ENCODE measurements around the gene ZKSCAN5.
A peak's percentile ranks its signal among the peaks of the same experiment; 100 is the strongest.

The ZKSCAN5 gene

DNA sequence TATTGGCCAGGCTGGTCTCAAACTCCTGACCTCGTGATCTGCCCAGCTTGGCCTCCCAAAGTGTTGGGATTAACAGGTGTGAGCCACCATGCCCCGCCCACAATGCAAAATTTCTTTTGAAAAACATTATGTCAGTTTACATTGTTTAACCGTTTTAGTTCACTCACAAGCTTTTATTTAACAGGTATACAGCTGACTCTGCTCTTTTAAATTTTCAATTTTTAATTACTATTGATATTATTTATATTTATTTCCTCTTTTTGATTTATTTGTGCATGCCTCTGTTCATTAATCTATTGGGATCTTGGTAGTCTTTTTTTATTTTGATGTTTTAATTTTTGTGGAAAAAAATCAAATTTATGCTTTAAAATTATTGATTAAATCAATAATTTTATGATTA, 16.9 kb downstream of the ZKSCAN5 start:
- H3K27me3 ChIP-seq (ENCODE audit: low read length), result no peaks in the 10 kb centered on the region
- no peak overlapping the region for H3K4me3 ChIP-seq (ENCODE audit: insufficient read depth, low read length, poor library complexity, severe bottlenecking)
- no peaks in the 10 kb centered on the region for H4K20me1 ChIP-seq (ENCODE audit: low read depth, low read length)
- H3K79me2 ChIP-seq (ENCODE audit: insufficient read depth, low read length), result no peaks in the 10 kb centered on the region
- no peaks in the 10 kb centered on the region for H3K9me3 ChIP-seq (ENCODE audit: insufficient read depth, low read length)
- no peaks in the 10 kb centered on the region for H3K9me2 ChIP-seq (replicated peaks; ENCODE audit: insufficient read depth, low read length)
- no peak overlapping the region for H3K27ac ChIP-seq (ENCODE audit: low read depth, low read length)
- TF ChIP-seq EZH2phosphoT487 (conservative IDR thresholded peaks at IDR 0.05; ENCODE audit: low read length), result no peak
- TF ChIP-seq, protein P1, sequence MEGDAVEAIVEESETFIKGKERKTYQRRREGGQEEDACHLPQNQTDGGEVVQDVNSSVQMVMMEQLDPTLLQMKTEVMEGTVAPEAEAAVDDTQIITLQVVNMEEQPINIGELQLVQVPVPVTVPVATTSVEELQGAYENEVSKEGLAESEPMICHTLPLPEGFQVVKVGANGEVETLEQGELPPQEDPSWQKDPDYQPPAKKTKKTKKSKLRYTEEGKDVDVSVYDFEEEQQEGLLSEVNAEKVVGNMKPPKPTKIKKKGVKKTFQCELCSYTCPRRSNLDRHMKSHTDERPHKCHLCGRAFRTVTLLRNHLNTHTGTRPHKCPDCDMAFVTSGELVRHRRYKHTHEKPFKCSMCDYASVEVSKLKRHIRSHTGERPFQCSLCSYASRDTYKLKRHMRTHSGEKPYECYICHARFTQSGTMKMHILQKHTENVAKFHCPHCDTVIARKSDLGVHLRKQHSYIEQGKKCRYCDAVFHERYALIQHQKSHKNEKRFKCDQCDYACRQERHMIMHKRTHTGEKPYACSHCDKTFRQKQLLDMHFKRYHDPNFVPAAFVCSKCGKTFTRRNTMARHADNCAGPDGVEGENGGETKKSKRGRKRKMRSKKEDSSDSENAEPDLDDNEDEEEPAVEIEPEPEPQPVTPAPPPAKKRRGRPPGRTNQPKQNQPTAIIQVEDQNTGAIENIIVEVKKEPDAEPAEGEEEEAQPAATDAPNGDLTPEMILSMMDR (IDR thresholded peaks at IDR 0.05; ENCODE audit: insufficient read depth, low read length, poor library complexity, severe bottlenecking), result no peak
- H3F3A ChIP-seq (ENCODE audit: insufficient read depth), result no peaks in the 10 kb centered on the region
- no peak overlapping the region for H2AFZ ChIP-seq (ENCODE audit: low read depth, low read length, severe bottlenecking)
- H3K4me2 ChIP-seq (ENCODE audit: low read depth, low read length, poor library complexity, severe bottlenecking), result no peak overlapping the region
- peaks cover 14% of the 10 kb centered on the region; the same call in 1 of the 2 replicates for H3K36me3 ChIP-seq (ENCODE audit: low read length)
- H3K9ac ChIP-seq (ENCODE audit: low read length), result no peak overlapping the region

- no peak for TF ChIP-seq EZH2phosphoT487 (conservative IDR thresholded peaks at IDR 0.05; ENCODE audit: low read length)
- TF ChIP-seq, protein P1 (IDR thresholded peaks at IDR 0.05; ENCODE audit: insufficient read depth, low read length, poor library complexity, severe bottlenecking), result peak; percentile 18
- Histone ChIP-seq H3K4me3 (ENCODE audit: insufficient read depth, low read length, poor library complexity, severe bottlenecking) (no peak overlapping the region), H3K36me3 (ENCODE audit: low read length) (peaks cover 31% of the 10 kb centered on the region), H3K9me3 (ENCODE audit: insufficient read depth, low read length) (peaks cover 7% of the 10 kb centered on the region; the same call in 1 of the 2 replicates), H3K27me3 (ENCODE audit: low read length) (no peaks in the 10 kb centered on the region), H3F3A (ENCODE audit: insufficient read depth) (no peaks in the 10 kb centered on the region), H3K4me2 (ENCODE audit: low read depth, low read length, poor library complexity, severe bottlenecking) (no peak overlapping the region), H4K20me1 (ENCODE audit: low read depth, low read length) (no peaks in the 10 kb centered on the region), H2AFZ (ENCODE audit: low read depth, low read length, severe bottlenecking) (no peak overlapping the region), H3K79me2 (ENCODE audit: insufficient read depth, low read length) (no peaks in the 10 kb centered on the region), H3K27ac (ENCODE audit: low read depth, low read length) (no peak overlapping the region), H3K9ac (ENCODE audit: low read length) (no peak overlapping the region), H3K9me2 (replicated peaks; ENCODE audit: insufficient read depth, low read length) (no peaks in the 10 kb centered on the region)
These were observed 21.4 kb downstream of the ZKSCAN5 start for GRCh38 chr7:99525713-99526440.

DNA sequence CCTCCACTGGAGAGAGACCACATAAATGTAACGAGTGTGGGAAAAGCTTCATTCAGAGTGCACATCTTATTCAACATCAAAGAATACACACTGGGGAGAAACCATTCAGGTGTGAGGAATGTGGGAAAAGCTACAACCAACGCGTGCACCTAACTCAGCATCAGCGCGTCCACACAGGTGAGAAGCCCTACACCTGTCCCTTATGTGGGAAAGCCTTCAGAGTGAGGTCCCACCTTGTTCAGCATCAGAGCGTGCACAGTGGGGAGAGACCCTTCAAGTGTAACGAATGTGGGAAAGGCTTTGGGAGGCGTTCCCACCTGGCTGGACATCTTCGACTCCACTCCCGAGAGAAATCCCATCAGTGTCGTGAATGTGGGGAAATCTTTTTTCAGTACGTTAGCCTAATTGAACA, 26.9 kb downstream of the ZKSCAN5 start:
- Histone ChIP-seq H3K9me3 (ENCODE audit: insufficient read depth, low read length) (peaks cover 26% of the 10 kb centered on the region; the same call in 1 of the 2 replicates), H2AFZ (ENCODE audit: low read depth, low read length, severe bottlenecking) (no peak overlapping the region), H3K79me2 (ENCODE audit: insufficient read depth, low read length) (no peaks in the 10 kb centered on the region), H3K4me3 (ENCODE audit: insufficient read depth, low read length, poor library complexity, severe bottlenecking) (no peak overlapping the region), H3K9me2 (replicated peaks; ENCODE audit: insufficient read depth, low read length) (no peaks in the 10 kb centered on the region), H3K27ac (ENCODE audit: low read depth, low read length) (no peak overlapping the region), H3K36me3 (ENCODE audit: low read length) (peaks cover 46% of the 10 kb centered on the region), H3K9ac (ENCODE audit: low read length) (no peak overlapping the region), H4K20me1 (ENCODE audit: low read depth, low read length) (no peaks in the 10 kb centered on the region), H3K4me2 (ENCODE audit: low read depth, low read length, poor library complexity, severe bottlenecking) (no peak overlapping the region), H3K27me3 (ENCODE audit: low read length) (no peaks in the 10 kb centered on the region), H3F3A (ENCODE audit: insufficient read depth) (no peaks in the 10 kb centered on the region)
- TF ChIP-seq, protein P1 (IDR thresholded peaks at IDR 0.05; ENCODE audit: insufficient read depth, low read length, poor library complexity, severe bottlenecking), result no peak
- TF ChIP-seq EZH2phosphoT487 (conservative IDR thresholded peaks at IDR 0.05; ENCODE audit: low read length), result no peak
